Epithelial cell of esophagus (primary cell): ENCODE data around the gene OR4C12.
"Not testable (repeated sequence)": the region's sequence is repeated elsewhere in the genome, so short reads cannot be mapped to it uniquely, and the experiment has no call there.

Source experiments
- DNase-seq: peaks from one replicate; pipeline ENCODE4 v3.0.0; 2010; ENCODE audit warnings: low read depth
- H3K4me3 ChIP-seq: 2 replicates; pipeline ENCODE4 v1.5.1; 2011; ENCODE audit warnings: mild to moderate bottlenecking, low read length, control low read depth
- TF ChIP-seq, protein P1 (sequence below): IDR thresholded peaks from 2 replicates; pipeline ENCODE4 v1.5.1; 2011; ENCODE audit warnings: low read depth, mild to moderate bottlenecking, low read length, control low read depth, inconsistent platforms; ENCODE audit not compliant: insufficient read depth; ENCODE audit errors: missing control alignments

OR4C12 gene

DNA sequence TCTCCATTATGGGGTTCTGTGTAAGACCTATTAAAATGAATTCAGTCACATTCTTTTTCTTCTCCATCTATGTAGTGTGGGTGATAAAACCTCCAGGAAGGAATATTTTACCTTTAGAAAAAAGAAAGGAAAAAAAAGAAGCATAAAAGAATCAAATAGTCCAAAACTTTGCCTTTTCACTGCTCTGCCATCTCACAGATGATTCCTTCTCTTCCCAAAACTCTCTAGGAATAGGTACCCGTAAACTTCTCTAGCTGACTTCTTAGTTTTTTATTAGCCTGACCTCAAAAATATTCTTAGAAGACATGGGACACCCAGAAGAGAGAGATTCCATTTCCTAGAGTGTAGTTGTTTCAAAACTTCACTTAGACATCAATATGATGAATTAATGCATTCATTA, at the start of gene OR4C12:
OR4C12 (minus strand) TSS at position 101 of the 400 bp plus-strand sequence; CDS start at position 67, 34 bp downstream.
- DNase-seq = not testable (repeated sequence)

GRCh38 chr11:50030193-50030592, 47.9 kb upstream of the OR4C12 start:
- DNase-seq = no peak
- TF ChIP-seq, protein P1, sequence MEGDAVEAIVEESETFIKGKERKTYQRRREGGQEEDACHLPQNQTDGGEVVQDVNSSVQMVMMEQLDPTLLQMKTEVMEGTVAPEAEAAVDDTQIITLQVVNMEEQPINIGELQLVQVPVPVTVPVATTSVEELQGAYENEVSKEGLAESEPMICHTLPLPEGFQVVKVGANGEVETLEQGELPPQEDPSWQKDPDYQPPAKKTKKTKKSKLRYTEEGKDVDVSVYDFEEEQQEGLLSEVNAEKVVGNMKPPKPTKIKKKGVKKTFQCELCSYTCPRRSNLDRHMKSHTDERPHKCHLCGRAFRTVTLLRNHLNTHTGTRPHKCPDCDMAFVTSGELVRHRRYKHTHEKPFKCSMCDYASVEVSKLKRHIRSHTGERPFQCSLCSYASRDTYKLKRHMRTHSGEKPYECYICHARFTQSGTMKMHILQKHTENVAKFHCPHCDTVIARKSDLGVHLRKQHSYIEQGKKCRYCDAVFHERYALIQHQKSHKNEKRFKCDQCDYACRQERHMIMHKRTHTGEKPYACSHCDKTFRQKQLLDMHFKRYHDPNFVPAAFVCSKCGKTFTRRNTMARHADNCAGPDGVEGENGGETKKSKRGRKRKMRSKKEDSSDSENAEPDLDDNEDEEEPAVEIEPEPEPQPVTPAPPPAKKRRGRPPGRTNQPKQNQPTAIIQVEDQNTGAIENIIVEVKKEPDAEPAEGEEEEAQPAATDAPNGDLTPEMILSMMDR = no peak
- no peak overlapping the region for H3K4me3 ChIP-seq

More for the DNA sequence above, at the start of gene OR4C12:
- H3K4me3 ChIP-seq = not testable (repeated sequence)

DNA sequence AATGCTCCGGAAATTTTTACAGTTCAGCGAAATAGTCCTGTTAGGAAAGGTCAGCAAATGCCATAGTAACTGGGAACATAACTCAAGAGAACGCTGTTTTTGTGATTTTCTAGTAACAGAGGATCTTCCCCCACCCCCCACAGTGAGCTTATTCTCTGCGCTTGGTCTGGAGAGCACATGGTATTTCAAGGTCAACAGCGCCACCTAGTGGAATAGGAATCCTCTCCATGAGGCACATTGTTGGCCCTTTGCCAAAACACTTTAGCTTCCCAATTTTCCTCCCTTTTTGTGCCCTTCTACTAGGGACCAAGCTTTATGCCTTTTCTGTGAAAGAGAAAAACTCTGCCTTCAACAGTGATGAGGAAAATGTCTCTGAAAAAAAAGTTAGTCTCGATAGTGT, 13.2 kb upstream of the OR4C12 start:
- TF ChIP-seq, protein P1 = peak; percentile 42
- DNase-seq = peak; percentile 69
- H3K4me3 ChIP-seq = no peak overlapping the region

- DNase-seq, H3K4me3 ChIP-seq: not testable (repeated sequence)
Observed at GRCh38 chr11:49973439-49973838, 8.9 kb downstream of the OR4C12 start.

- DNase-seq = no peak
- no peak within 1 kb of the TSS for H3K4me3 ChIP-seq
- TF ChIP-seq, protein P1 = no peak
Observed at GRCh38 chr11:49952091-49952490, 30.2 kb downstream of the OR4C12 start, which contains the start of gene OR4C13. OR4C13 (plus strand) TSS chr11:49952391; CDS start chr11:49952423, 32 bp downstream.

GRCh38 chr11:49948701-49949100, 33.6 kb downstream of the OR4C12 start:
- not testable (repeated sequence) for H3K4me3 ChIP-seq, DNase-seq
